ENCODE results near the gene DPY30.

Gene DPY30

DNA sequence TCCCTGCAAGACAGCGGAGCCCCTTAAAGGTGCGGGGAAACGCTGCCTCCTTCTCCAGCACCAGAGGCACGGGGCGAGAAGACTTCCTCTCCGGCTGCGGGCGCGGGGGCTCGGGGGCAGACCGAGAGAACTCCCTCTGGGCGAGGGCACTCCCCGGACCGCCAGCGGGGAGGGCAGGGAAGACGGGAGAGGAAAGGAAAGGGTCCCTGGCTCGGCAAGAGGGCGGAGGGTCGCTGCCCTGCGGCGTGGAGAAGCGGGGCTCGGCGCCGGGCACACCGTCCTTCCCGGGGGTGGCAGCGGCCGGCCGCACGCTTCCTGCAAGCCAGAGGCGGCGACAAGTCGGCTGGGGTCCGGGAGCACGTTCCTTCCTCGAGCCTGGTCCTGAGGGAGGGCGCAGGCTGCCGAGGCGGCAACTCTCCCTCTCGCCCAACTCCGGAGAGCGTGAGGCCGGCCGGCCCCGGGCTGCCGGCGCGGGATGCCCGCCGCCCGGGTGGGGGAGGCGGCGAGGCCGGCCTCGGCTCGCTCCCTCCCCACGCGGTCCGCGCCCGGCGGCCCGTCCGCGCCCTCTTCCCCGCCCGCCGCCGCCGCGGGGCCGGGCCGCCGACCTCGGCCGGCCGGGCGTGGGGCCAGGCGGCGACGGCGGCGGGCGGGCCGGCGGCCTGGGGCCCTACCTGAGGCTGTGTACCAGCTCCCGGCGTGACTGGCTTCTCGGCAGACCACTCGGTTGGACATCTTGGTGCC lies 29.9 kb downstream of the DPY30 start:
- DNase-seq, result peak; percentile 30

GRCh38 chr2:32008805-32009515 lies 30.6 kb downstream of the DPY30 start:
- DNase-seq, result no peak

DNA sequence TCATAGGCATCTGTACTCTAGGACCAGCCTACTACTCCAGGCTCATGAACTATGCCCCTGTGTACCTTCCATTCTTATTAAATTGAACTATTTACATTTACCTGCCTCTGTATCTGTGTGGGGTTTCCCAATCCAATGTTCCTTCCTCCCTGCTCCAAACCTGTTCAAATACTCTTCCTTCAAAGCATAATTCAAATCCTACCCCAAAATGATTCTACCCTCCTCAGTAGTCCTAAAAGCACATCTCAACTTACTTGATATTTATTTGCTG lies 32.5 kb downstream of the DPY30 start:
- DNase-seq, result no peak

GRCh38 chr2:32005371-32005976 lies 34.1 kb downstream of the DPY30 start:
- no peak for DNase-seq

- no peak for DNase-seq
Observed at GRCh38 chr2:32003791-32004190, 35.8 kb downstream of the DPY30 start.

GRCh38 chr2:32002406-32002805 lies 37.2 kb downstream of the DPY30 start:
- DNase-seq, result no peak

GRCh38 chr2:31999438-31999837 lies 40.2 kb downstream of the DPY30 start:
- no peak for DNase-seq

GRCh38 chr2:31998731-31999383 lies 40.7 kb downstream of the DPY30 start:
- DNase-seq, result no peak

GRCh38 chr2:31997653-31998052 lies 42.0 kb downstream of the DPY30 start:
- no peak for DNase-seq

DNA sequence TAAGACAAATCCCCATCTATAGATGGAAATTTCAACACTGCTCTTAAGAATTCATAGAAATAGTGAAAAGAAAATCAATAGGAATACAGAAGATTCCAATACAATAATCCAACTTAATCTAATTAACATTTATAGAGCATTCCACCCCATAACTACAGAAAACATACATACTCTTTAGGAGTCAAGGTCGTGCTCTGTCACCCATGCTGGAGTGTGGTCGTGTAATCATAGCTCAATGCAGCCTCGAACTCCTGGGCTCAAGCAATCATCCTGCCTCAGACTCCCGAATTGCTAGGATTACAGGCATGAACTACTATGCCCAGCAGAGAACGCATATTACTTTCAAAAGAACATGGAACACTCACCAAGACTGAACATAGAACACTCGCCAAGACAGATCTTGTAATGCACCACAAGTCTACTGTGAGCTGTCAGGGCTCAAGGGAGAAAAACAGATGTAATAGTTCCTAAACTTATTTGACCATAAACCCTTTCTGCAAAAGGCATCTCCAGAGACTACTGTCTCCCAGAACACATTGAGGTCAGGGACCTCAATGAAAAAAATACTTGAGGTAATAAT lies 42.9 kb downstream of the DPY30 start:
- DNase-seq, result no peak

- no peak for DNase-seq
Observed at GRCh38 chr2:31992934-31993333, 46.7 kb downstream of the DPY30 start.

GRCh38 chr2:31992025-31992579 lies 47.5 kb downstream of the DPY30 start:
- DNase-seq, result no peak

DNA sequence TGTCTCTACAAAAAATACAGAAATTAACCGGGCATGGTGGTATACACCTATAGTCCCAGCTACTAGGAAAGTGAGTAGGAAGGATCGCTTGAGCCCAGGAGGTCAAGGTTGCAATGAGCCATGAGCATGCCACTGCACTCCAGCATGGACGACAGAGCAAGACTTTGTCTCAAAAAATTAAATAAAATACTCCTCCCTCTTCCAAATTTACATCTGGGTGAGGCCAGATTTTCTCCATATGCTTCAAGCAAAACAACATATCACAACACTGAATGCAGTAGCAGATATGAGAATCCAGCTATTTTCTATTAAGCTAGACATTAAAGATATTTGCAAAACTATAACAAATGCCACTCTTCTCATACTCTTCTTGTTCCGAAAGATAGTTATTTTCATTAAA lies 49.7 kb downstream of the DPY30 start:
- no peak for DNase-seq

- DNase-seq, result no peak
Observed at GRCh38 chr2:31987454-31988220, 52.0 kb downstream of the DPY30 start.

DNA sequence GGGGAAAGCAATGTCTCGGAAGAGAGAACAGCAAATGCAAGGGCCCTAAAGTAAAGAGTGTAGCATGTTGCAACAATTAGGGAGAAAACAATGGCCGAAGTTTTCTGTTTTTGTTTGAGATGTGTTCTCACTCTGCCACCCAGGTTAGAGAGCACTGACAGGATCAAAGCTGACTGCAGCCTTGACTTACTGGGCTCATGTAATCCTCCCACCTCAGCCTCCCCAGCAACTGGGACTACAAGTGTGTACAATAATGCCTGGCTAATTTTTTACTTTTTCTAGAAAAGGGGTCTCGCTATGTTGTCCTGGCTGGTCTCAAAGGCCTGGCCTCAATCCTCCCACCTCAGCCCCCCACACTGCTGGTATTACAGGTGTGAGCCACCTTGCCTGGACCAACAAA lies 52.7 kb downstream of the DPY30 start:
- DNase-seq, result no peak

GRCh38 chr2:31983762-31984467 lies 55.7 kb downstream of the DPY30 start:
- no peak for DNase-seq

- DNase-seq, result no peak
Observed at GRCh38 chr2:31980674-31981356, 58.8 kb downstream of the DPY30 start.

GRCh38 chr2:31979956-31980355 lies 59.6 kb downstream of the DPY30 start:
- DNase-seq, result no peak

- DNase-seq, result no peak
Observed at GRCh38 chr2:31979018-31979417, 60.6 kb downstream of the DPY30 start.

- DNase-seq, result no peak
Observed at GRCh38 chr2:31978436-31978835, 61.2 kb downstream of the DPY30 start.
